Pons (tissue), 1 donor: ENCODE data around the gene PPFIA2.
"Not testable (repeated sequence)": the region's sequence is repeated elsewhere in the genome, so short reads cannot be mapped to it uniquely, and the experiment has no call there.

Experiments used
- DNase-seq: peaks from one replicate; pipeline ENCODE4 v3.0.0-alpha.2; 2016; ENCODE audit warnings: low spot score

Gene PPFIA2

GRCh38 chr12:81261508-81262207, 497.5 kb downstream of the PPFIA2 start:
- no peak for DNase-seq

- no peak for DNase-seq
These were observed 499.8 kb downstream of the PPFIA2 start for GRCh38 chr12:81259360-81259759.

GRCh38 chr12:81257947-81258551, 501.1 kb downstream of the PPFIA2 start:
- peak; percentile 81 for DNase-seq

GRCh38 chr12:81255947-81256346, 503.2 kb downstream of the PPFIA2 start:
- no peak for DNase-seq

- no peak for DNase-seq
These were observed 503.7 kb downstream of the PPFIA2 start for GRCh38 chr12:81255456-81255855.

GRCh38 chr12:81253360-81253759, 505.8 kb downstream of the PPFIA2 start:
- DNase-seq = no peak

GRCh38 chr12:81252228-81252627, 506.9 kb downstream of the PPFIA2 start:
- no peak for DNase-seq

- no peak for DNase-seq
These were observed 509.2 kb downstream of the PPFIA2 start for GRCh38 chr12:81249976-81250375.

- no peak for DNase-seq
These were observed 513.1 kb downstream of the PPFIA2 start for GRCh38 chr12:81245907-81246570.

GRCh38 chr12:81245458-81245857, 513.7 kb downstream of the PPFIA2 start:
- no peak for DNase-seq

- no peak for DNase-seq
These were observed 527.4 kb downstream of the PPFIA2 start for GRCh38 chr12:81231574-81232368.

- no peak for DNase-seq
These were observed 529.4 kb downstream of the PPFIA2 start for GRCh38 chr12:81229759-81230158.

GRCh38 chr12:81224626-81225025, 534.5 kb downstream of the PPFIA2 start:
- DNase-seq = no peak

- no peak for DNase-seq
These were observed 536.1 kb downstream of the PPFIA2 start for GRCh38 chr12:81222846-81223592.

- DNase-seq = no peak
These were observed 537.5 kb downstream of the PPFIA2 start for GRCh38 chr12:81221681-81222080.

- DNase-seq = no peak
These were observed 542.4 kb downstream of the PPFIA2 start for GRCh38 chr12:81216739-81217138.

GRCh38 chr12:81212996-81213696, 546.0 kb downstream of the PPFIA2 start:
- no peak for DNase-seq

GRCh38 chr12:81211306-81211705, 547.8 kb downstream of the PPFIA2 start:
- DNase-seq = no peak

GRCh38 chr12:81209772-81210225, 549.4 kb downstream of the PPFIA2 start:
- not testable (repeated sequence) for DNase-seq

- no peak for DNase-seq
These were observed 550.1 kb downstream of the PPFIA2 start for GRCh38 chr12:81209012-81209411.
